ENCODE results near the gene PEAK1. TPM values are rescaled to one million over a fixed set of nuclear protein-coding genes. Genes with fewer than 3 reads are reported as not detected.
"Not testable (repeated sequence)": the region's sequence is repeated elsewhere in the genome, so short reads cannot be mapped to it uniquely, and the experiment has no call there.

PEAK1 gene
- total RNA-seq, 1 donor from 2014 or later = 28.5 TPM

- intact Hi-C loops (cut with micrococcal nuclease) = loop anchor here (5.0 to 10.0 kb wide), 4 partner anchors 163 to 851 kb away; partner anchors contain the start of genes ISL2 and RCN2
Measured at GRCh38 chr15:77185242-77185785, 234.6 kb downstream of the PEAK1 start.

GRCh38 chr15:77184352-77184751 is 235.6 kb downstream of the PEAK1 start:
- intact Hi-C loops (cut with micrococcal nuclease) = loop anchor here (10.0 kb wide), 1 partner anchor 850 kb away; the partner anchor contains the start of gene ISL2

DNA sequence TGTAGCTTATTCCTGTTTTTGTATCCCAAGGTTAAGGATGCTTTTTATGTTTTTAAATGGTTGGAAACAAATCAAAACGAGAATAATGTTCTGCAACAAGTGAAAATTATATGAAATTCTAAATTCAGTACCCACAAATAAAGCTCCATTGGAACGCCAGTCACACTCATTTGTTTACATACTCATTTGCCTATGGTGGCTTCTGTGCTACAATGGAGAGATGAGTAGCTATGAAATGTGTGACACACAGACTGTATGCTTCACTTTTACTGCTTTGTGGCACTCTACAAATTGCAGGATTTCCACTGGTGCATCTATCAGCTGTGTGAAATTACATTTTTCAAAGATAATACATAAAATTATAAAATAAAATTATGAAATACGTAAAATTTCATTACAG is 236.8 kb downstream of the PEAK1 start:
- intact Hi-C loops (cut with micrococcal nuclease) = loop anchor here (10.0 kb wide), 1 partner anchor 848 kb away; the partner anchor contains the start of gene ISL2

GRCh38 chr15:77181305-77182074 is 238.4 kb downstream of the PEAK1 start:
- intact Hi-C loops (cut with micrococcal nuclease) = loop anchor here (10.0 kb wide), 1 partner anchor 847 kb away; the partner anchor contains the start of gene ISL2

- intact Hi-C loops (cut with micrococcal nuclease) = loop anchor here (10.0 kb wide), 1 partner anchor 846 kb away; the partner anchor contains the start of gene ISL2
Measured at GRCh38 chr15:77180757-77181156, 239.1 kb downstream of the PEAK1 start.

DNA sequence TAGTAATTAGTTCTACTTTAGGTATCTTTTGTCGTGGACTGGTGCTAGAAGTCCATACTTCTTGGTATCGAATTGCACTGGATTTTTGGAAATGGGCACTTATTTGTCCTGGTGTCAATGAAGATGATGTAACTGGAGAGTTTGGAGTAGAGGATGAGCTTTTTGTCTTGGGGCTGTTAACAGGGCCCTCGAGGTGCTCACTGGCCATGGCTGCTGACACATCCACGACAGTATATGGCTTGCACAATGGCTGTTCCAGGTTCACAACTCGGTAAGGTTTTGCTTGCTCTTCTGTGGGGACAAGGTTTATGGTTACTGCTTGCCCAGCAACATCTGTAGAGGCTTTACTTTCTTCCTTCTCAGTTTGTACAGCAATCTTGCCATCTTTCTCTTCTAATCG is 239.6 kb downstream of the PEAK1 start:
- intact Hi-C loops (cut with micrococcal nuclease) = loop anchor here (10.0 kb wide), 1 partner anchor 845 kb away; the partner anchor contains the start of gene ISL2

- intact Hi-C loops (cut with micrococcal nuclease) = loop anchor here (1.0 to 2.0 kb wide), 2 partner anchors 9 to 61 kb away; no protein-coding TSS in a partner anchor
Measured at GRCh38 chr15:77179541-77179998, 240.3 kb downstream of the PEAK1 start.

DNA sequence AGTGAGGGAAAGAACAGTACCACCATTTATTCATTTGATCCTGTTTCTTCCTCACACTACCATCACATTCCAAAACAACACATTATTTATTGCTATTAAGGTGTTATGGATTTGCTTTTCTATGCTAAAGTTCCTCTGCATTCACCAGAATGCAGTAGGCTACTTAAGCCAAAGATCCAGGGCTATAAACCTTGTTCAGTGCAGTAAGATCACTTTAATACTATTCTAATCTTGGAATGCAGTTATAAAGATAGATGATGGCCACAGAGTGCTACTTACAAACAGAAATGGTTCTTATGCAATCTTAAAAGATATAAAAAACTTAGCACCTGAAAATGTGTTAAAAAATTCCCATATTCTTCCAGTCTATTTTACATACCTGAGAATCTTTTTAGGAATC is 241.5 kb downstream of the PEAK1 start:
- intact Hi-C loops (cut with micrococcal nuclease) = loop anchor here (2.0 kb wide), 1 partner anchor 60 kb away; no protein-coding TSS in a partner anchor

DNA sequence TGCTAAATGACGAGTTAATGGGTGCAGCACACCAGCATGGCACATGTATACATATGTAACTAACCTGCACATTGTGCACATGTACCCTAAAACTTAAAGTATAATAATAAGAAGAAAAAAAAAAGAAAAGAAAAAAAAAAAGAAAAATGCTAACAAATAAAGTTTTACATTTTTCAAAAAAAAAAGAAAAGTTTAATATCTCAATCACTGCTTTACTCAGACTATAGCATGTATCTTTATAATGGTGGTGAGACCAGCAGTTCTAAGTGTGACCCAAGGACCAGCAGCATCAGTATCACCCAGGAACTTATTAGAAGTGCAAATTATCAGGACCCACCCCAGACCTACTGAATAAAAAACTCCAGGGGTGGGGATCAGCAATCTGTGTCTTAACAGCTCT is 243.8 kb downstream of the PEAK1 start:
- intact Hi-C loops (cut with micrococcal nuclease) = not testable (repeated sequence)

DNA sequence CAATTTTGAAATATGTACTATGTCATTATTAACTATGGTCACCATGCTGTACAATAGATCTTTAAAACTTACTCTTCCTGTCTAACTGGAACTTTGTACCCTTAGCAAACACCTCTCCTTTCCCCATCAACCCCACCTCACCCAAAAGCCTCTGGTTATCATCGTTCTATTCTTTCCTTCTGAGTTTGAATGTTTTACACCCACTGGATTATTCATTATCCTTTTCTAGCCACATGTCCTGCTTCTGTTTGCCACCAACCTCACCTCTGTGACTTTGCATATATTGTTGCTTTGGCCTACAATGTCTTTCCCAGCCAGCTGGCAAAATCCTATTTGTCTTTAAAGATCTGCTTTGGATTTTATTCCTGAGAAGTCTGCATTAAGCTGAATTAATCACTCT is 246.4 kb downstream of the PEAK1 start:
- intact Hi-C loops (cut with micrococcal nuclease) = no loop called here

DNA sequence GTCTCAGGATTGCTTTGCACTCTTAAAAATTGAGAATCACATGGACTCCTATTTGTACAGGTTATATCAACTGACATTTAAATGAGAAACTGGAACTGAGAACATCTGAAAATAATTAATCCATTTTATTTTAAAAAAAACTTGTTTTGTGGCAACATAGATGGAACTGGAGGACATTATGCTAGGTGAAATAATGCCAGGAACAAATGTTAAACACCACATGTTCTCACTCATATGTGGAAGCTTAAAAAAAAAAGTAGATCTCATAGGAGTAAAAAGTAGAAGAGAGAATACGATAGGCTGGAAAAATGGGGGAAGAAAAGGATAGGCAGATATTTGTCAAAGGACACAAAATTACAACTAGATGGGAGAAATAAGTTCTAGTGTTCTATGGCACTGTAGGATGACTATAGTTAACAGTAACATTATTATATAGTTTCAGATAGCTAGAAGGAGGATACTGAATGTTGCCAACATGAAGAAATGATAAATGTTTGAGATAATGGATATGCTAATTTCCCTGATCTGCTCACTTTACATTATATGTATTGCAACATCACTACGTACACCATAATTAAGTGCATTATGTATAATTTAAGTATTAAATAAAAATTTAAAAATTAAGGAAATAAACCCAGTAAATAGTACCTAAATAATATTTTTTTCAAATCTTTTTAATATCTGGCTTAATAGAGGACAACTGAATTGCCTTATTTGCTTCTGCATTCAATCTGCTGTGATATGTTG is 248.5 kb downstream of the PEAK1 start:
- intact Hi-C loops (cut with micrococcal nuclease) = no loop called here

GRCh38 chr15:77168616-77169015 is 251.3 kb downstream of the PEAK1 start:
- intact Hi-C loops (cut with micrococcal nuclease) = no loop called here

- intact Hi-C loops (cut with micrococcal nuclease) = no loop called here
Measured at GRCh38 chr15:77168141-77168540, 251.8 kb downstream of the PEAK1 start.

DNA sequence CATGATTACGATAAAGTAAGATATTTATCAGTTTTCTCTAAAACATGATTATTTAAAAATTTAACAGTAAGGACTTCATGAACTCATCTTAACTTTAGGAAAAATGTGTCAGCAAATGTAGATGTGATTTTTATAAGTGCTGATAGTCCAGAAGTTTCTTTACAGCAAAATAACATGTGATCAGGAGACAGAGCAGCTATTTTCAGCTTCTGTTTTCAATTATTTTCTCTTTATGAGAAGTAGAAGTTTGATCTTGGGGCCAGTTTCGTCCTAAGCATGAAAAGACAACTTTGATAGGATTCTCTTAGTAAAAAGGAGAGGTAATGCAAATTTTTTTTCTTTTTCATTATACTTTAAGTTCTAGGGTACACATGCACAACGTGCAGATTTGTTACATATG is 252.5 kb downstream of the PEAK1 start:
- intact Hi-C loops (cut with micrococcal nuclease) = no loop called here

DNA sequence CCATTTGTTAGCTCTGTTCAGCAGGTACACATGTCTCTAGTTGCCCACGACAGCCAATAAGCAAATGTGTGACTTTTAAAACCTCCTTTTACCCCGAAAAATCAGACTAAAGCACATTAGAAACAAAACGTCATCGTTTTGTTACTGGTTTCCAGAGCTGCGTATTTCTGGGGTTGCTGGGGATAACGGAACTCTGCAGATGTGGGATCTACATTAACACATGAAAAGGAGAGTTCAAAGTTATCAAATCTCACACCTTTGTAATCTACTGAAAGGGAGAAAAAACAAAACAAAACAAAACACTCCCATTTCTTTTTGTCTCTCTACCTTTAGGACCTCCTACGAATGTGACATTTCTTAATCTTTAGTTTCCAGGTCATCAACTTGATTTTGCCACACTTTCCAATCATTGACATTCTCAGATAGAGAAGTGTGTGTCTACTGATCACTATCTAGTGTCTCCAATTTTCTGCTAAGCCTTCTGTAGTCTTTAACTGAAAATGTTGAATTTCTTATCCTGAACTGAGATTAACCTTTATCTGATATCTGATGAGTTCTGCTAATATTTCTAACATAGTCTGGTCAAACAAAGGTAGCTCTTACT is 256.0 kb downstream of the PEAK1 start:
- intact Hi-C loops (cut with micrococcal nuclease) = no loop called here

- intact Hi-C loops (cut with micrococcal nuclease) = no loop called here
Measured at GRCh38 chr15:77162872-77163633, 256.9 kb downstream of the PEAK1 start.

- intact Hi-C loops (cut with micrococcal nuclease) = no loop called here
Measured at GRCh38 chr15:77160562-77161478, 259.1 kb downstream of the PEAK1 start.

DNA sequence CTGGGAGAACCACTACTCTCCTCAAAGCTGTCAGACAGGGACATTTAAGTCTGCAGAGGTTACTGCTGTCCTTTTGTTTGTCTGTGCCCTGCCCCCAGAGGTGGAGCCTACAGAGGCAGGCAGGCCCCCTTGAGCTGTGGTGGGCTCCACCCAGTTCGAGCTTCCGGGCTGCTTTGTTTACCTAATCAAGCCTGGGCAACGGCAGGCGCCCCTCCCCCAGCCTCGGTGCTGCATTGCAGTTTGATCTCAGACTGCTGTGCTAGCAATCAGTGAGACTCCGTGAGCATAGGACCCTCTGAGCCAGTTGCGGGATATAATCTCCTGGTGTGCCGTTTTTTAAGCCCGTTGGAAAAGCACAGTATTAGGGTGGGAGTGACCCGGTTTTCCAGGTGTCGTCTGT is 263.9 kb downstream of the PEAK1 start:
- intact Hi-C loops (cut with micrococcal nuclease) = not testable (repeated sequence)

DNA sequence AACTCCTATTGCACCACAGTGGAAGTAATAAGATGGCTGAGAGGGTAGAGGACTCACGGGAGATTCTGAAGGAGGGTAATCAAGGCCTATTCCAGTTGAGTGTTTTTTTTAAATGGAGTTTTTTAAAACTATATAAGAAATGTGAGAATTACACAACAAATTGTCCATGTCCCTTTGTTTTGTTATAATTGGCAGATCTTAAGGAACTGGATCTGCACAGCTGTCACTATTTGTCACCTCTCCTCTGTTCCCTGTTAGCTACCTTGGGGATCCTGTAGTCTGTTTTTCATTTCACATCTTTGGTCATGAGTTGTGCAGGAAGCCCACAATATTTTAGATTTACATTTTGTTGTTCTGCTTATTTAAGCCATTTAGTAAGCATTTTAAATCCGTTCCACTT is 271.7 kb downstream of the PEAK1 start:
- intact Hi-C loops (cut with micrococcal nuclease) = no loop called here
